H1 (cell line): Measurements from ENCODE around the gene UNC119B. TPM values are rescaled to one million over a fixed set of nuclear protein-coding genes. Genes with fewer than 3 reads are reported as not detected.

Experiments used
- CTCF ChIA-PET: fragments of 300-600 bp; sonication (Branson Sonifier 250); formaldehyde crosslinking; loops from one replicate; lab custom pipeline; 2021; ENCODE audit not compliant: partially characterized antibody; lab: Charles Lee
- POLR2A ChIA-PET: fragments of 300-600 bp; sonication (Branson Sonifier 250); formaldehyde crosslinking; loops from one replicate; lab custom pipeline; 2021; ENCODE audit warnings: inconsistent platforms; ENCODE audit not compliant: partially characterized antibody; lab: Charles Lee
- DNase-seq, 2 experiments: peaks; one replicate each; pipeline versions ENCODE4 v3.0.0 to v3.0.0-alpha.2; 2010 to 2022; ENCODE audit warnings: low spot score in 2 of 2, low read depth in 1 of 2, mixed read lengths in 1 of 2
- FAIRE-seq: peaks from 2 replicates; lab custom pipeline; 2011; peaks lifted over from hg19 to GRCh38; lab: Jason Lieb, UNC
- H2AFZ ChIP-seq: 2 replicates; pipeline ENCODE4 v1.8.1; 2012; ENCODE audit warnings: low read length, inconsistent platforms
- H2AK5ac ChIP-seq: 2 replicates; pipeline ENCODE4 v1.6.1; 2013; ENCODE audit warnings: low read depth, low read length
- H2BK120ac ChIP-seq: replicated peaks from 2 replicates; pipeline ENCODE3; 2013; ENCODE audit warnings: low read depth, low read length, inconsistent platforms
- H2BK12ac ChIP-seq: 2 replicates; pipeline ENCODE4 v1.6.1; 2013; ENCODE audit warnings: low read depth, low read length
- H2BK15ac ChIP-seq: 2 replicates; pipeline ENCODE4 v1.6.1; 2013; ENCODE audit warnings: low read length
- H2BK20ac ChIP-seq: 2 replicates; pipeline ENCODE4 v1.6.1; 2013; ENCODE audit warnings: low read length
- H2BK5ac ChIP-seq: 2 replicates; pipeline ENCODE4 v1.6.1; 2013; ENCODE audit warnings: low read depth, low read length
- H3K14ac ChIP-seq: 2 replicates; pipeline ENCODE4 v1.6.1; 2013; ENCODE audit warnings: inconsistent platforms; ENCODE audit not compliant: insufficient read length
- H3K18ac ChIP-seq: 2 replicates; pipeline ENCODE4 v1.6.1; 2013; ENCODE audit warnings: low read length; ENCODE audit errors: extremely low read depth
- H3K23ac ChIP-seq: 2 replicates; pipeline ENCODE4 v1.6.1; 2013; ENCODE audit warnings: inconsistent platforms; ENCODE audit not compliant: insufficient read length
- H3K23me2 ChIP-seq: 2 replicates; pipeline ENCODE4 v1.6.1; 2013; ENCODE audit warnings: low read depth, low read length
- H3K27ac ChIP-seq: 2 replicates; pipeline ENCODE4 v1.6.1; 2011; ENCODE audit warnings: low read depth, low read length, inconsistent platforms
- H3K27me3 ChIP-seq, 4 experiments: replicated peaks in 1 of 4; 1 replicate in 1 of 4; 2 replicates in 3 of 4; pipeline versions ENCODE4 v1.6.1 to v1.8.1; 2011 to 2013; ENCODE audit warnings: low read length in 3 of 4, mild to moderate bottlenecking in 3 of 4, inconsistent platforms in 2 of 4, mixed read lengths in 2 of 4, moderate library complexity in 1 of 4; ENCODE audit not compliant: control insufficient read depth in 3 of 4, insufficient read depth in 3 of 4; ENCODE audit errors: extremely low read depth in 1 of 4
- H3K36me3 ChIP-seq, 4 experiments: 2 replicates each; pipeline versions ENCODE4 v1.6.1 to v1.8.1; 2011 to 2013; ENCODE audit warnings: mild to moderate bottlenecking in 4 of 4, low read length in 3 of 4, moderate library complexity in 2 of 4, control low read depth in 1 of 4, inconsistent platforms in 1 of 4; ENCODE audit not compliant: insufficient read depth in 4 of 4, control insufficient read depth in 2 of 4
- H3K4ac ChIP-seq: replicated peaks from 2 replicates; pipeline ENCODE3; 2013; ENCODE audit warnings: low read length, low read depth, mixed read lengths, inconsistent platforms; ENCODE audit not compliant: insufficient read length
- H3K4me1 ChIP-seq, 4 experiments: replicated peaks in 1 of 4; 1 replicate in 1 of 4; 2 replicates in 3 of 4; pipeline versions ENCODE4 v1.6.1 to v1.8.1; 2011 to 2013; ENCODE audit warnings: low read length in 3 of 4, inconsistent platforms in 2 of 4, mixed read lengths in 1 of 4; ENCODE audit not compliant: insufficient read depth in 4 of 4, control insufficient read depth in 3 of 4
- H3K4me2 ChIP-seq, 2 experiments: 2 replicates each; pipeline versions ENCODE4 v1.6.1 to v1.8.1; 2011 to 2013; ENCODE audit warnings: low read depth in 2 of 2, low read length in 2 of 2, control low read depth in 1 of 2, inconsistent platforms in 1 of 2, mild to moderate bottlenecking in 1 of 2; ENCODE audit not compliant: insufficient read depth in 1 of 2
- H3K4me3 ChIP-seq, 4 experiments: fragments of 200-600, 300-600 bp in 1 of 4; sonication (generic), shearing (Covaris generic), sonication (Bioruptor Twin) in 1 of 4; 2 replicates each; pipeline versions ENCODE4 v1.5.1 to v1.8.1; 2011 to 2016; ENCODE audit warnings: low read length in 4 of 4, low read depth in 3 of 4, control low read depth in 2 of 4, inconsistent platforms in 2 of 4, mild to moderate bottlenecking in 2 of 4, mixed read lengths in 1 of 4, moderate library complexity in 1 of 4; ENCODE audit not compliant: insufficient read depth in 2 of 4; ENCODE audit errors: extremely low read depth in 1 of 4
- H3K56ac ChIP-seq: replicated peaks from 2 replicates; pipeline ENCODE3; 2013; ENCODE audit warnings: low read depth, mild to moderate bottlenecking, mixed read lengths, low read length, inconsistent platforms; ENCODE audit not compliant: insufficient read length
- H3K79me1 ChIP-seq: 2 replicates; pipeline ENCODE4 v1.6.1; 2013; ENCODE audit warnings: low read depth, low read length, control low read depth
- H3K79me2 ChIP-seq, 2 experiments: 2 replicates each; pipeline versions ENCODE4 v1.6.1 to v1.8.1; 2012 to 2013; ENCODE audit warnings: low read length in 2 of 2, mild to moderate bottlenecking in 2 of 2, inconsistent platforms in 1 of 2; ENCODE audit not compliant: insufficient read depth in 2 of 2, control insufficient read depth in 1 of 2
- H3K9ac ChIP-seq, 4 experiments: replicated peaks in 1 of 4; 1 replicate in 1 of 4; 2 replicates in 3 of 4; pipeline versions ENCODE4 v1.6.1 to v1.8.1; 2011 to 2013; ENCODE audit warnings: low read depth in 3 of 4, low read length in 3 of 4, control low read depth in 2 of 4, mild to moderate bottlenecking in 2 of 4, moderate library complexity in 2 of 4, inconsistent platforms in 1 of 4; ENCODE audit errors: extremely low read depth in 1 of 4
- H3K9me3 ChIP-seq, 2 experiments: 2 replicates each; pipeline versions ENCODE4 v1.6.1 to v1.8.1; 2012 to 2013; ENCODE audit warnings: mild to moderate bottlenecking in 2 of 2, moderate library complexity in 2 of 2, control low read depth in 1 of 2, inconsistent platforms in 1 of 2, low read depth in 1 of 2, low read length in 1 of 2, mixed read lengths in 1 of 2; ENCODE audit not compliant: insufficient read depth in 2 of 2
- H4K20me1 ChIP-seq, 2 experiments: replicated peaks in 1 of 2; 2 replicates each; pipeline versions ENCODE3 to v1.8.1; 2011 to 2013; ENCODE audit warnings: inconsistent platforms in 2 of 2, low read length in 2 of 2, mild to moderate bottlenecking in 1 of 2; ENCODE audit not compliant: insufficient read depth in 2 of 2, control insufficient read depth in 1 of 2
- H4K5ac ChIP-seq: 2 replicates; pipeline ENCODE4 v1.6.1; 2013; ENCODE audit warnings: low read length, low read depth, mixed read lengths, inconsistent platforms; ENCODE audit not compliant: insufficient read length
- H4K8ac ChIP-seq: 2 replicates; pipeline ENCODE4 v1.8.0; 2013; ENCODE audit warnings: mild to moderate bottlenecking, moderate library complexity, low read length, inconsistent platforms; ENCODE audit not compliant: insufficient read depth; ENCODE audit errors: extremely low read depth
- H4K91ac ChIP-seq: replicated peaks from 2 replicates; pipeline ENCODE3; 2013; ENCODE audit warnings: low read length, mixed read lengths, inconsistent platforms; ENCODE audit not compliant: insufficient read length
- BACH1 ChIP-seq: IDR thresholded peaks from 2 replicates; pipeline ENCODE4 v1.6.1; 2012; ENCODE audit warnings: low read length, improper control_type of control experiment
- CBX5 ChIP-seq: fragments of 300-800, 300-1000 bp; sonication (generic); IDR thresholded peaks from 2 replicates; pipeline ENCODE4 v1.7.1; 2016; ENCODE audit warnings: antibody characterized with exemption, low read length, low read depth
- CTBP2 ChIP-seq: IDR thresholded peaks from 2 replicates; pipeline ENCODE4 v1.7.0; 2011; ENCODE audit warnings: borderline replicate concordance, mild to moderate bottlenecking, moderate library complexity, mixed read lengths, low read length; ENCODE audit not compliant: insufficient read depth, insufficient read length
- HDAC2 ChIP-seq, 2 experiments: fragments of 300-600 bp in 1 of 2; sonication (generic) in 1 of 2; IDR thresholded peaks; 2 replicates each; pipeline ENCODE4 v1.6.1; 2011 to 2012; ENCODE audit warnings: low read depth in 2 of 2, low read length in 2 of 2, mild to moderate bottlenecking in 2 of 2, moderate library complexity in 2 of 2, borderline replicate concordance in 1 of 2, inconsistent platforms in 1 of 2
- RAD21 ChIP-seq, 2 experiments: IDR thresholded peaks in 1 of 2; conservative IDR thresholded peaks in 1 of 2; 2 replicates each; pipeline ENCODE4 v1.6.1; 2011; ENCODE audit warnings: low read depth in 2 of 2, low read length in 2 of 2, improper control_type of control experiment in 1 of 2, inconsistent platforms in 1 of 2, mild to moderate bottlenecking in 1 of 2, moderate library complexity in 1 of 2
- WGBS, 2 experiments: shearing (Covaris generic) in 1 of 2; methylation state at CpG; one replicate each; pipeline versions ENCODE4 v1.1.6 to v1.1.7; 2013 to 2015; ENCODE audit warnings: low lambda C conversion rate in 2 of 2, mixed read lengths in 2 of 2, inconsistent platforms in 1 of 2, low coverage in 1 of 2, missing lambda C conversion rate in 1 of 2; ENCODE audit not compliant: insufficient replicate concordance in 2 of 2, insufficient coverage in 1 of 2, insufficient read length in 1 of 2; ENCODE audit errors: extremely low coverage in 1 of 2, missing lambda C conversion rate in 1 of 2; 5-methylcytosine and 5-hydroxymethylcytosine counted together
- polyA plus RNA-seq, 7 experiments: library from polyadenylated mRNA; depleted of rRNA in 3 of 7; stranded (reverse) in 5 of 7; unstranded in 2 of 7; fragments of >200 nt in 5 of 7; fragments of 200-250 nt in 2 of 7; gene quantifications; 1 replicate in 5 of 7; 2 replicates in 1 of 7; 4 replicates in 1 of 7; pipeline versions ENCODE4 v1.2.1 to v1.2.3, GENCODE V29; 2011 to 2013; ENCODE audit warnings: missing spikeins in 2 of 7, mixed read lengths in 2 of 7
- total RNA-seq: library from RNA; stranded (reverse); fragmentation: NEBNext Ultra II Directional; extraction: Animal tissue kit (Norgen Biotek cat#: 25700); gene quantifications from 2 replicates; pipeline ENCODE4 v1.2.1, GENCODE V29; 2021

Gene UNC119B
- total and polyA plus RNA-seq, 2 of the 8 experiments (the other 6 are each of a cell fraction or from before 2014, with no cell fraction given): 40.5 to 50.1 TPM

GRCh38 chr12:120700886-120701285 lies 9.4 kb upstream of the UNC119B start:
- H2BK120ac ChIP-seq: no peak overlapping the region
- peaks cover 3% of the 10 kb centered on the region; the same call in 1 of the 2 replicates for H3K79me1 ChIP-seq
- H3K14ac ChIP-seq: no peak overlapping the region
- H3K23me2 ChIP-seq: no peaks in the 10 kb centered on the region
- H3K23ac ChIP-seq: no peak overlapping the region
- no peak overlapping the region for H3K9ac ChIP-seq
- DNase-seq (no peak), FAIRE-seq (no peak)
- no peak overlapping the region for H4K8ac ChIP-seq
- no peaks in the 10 kb centered on the region for H3K9me3 ChIP-seq
- H3K4ac ChIP-seq: no peak overlapping the region
- 94% methylated on average over 5 of the region's 5 CpGs; no CpG with 5 or more reads in 1 of the 2 experiments for WGBS, 2 experiments
- no peaks in the 10 kb centered on the region for H3K27me3 ChIP-seq
- TF ChIP-seq CBX5 (no peak), BACH1 (no peak), CTBP2 (no peak), RAD21 (IDR thresholded peaks at IDR 0.05 in 1 of 2, conservative IDR thresholded peaks at IDR 0.05 in 1 of 2; ENCODE audit: low read depth in 2 of 2, low read length in 2 of 2) (no peak), HDAC2 (IDR thresholded peaks at IDR 0.05; ENCODE audit: borderline replicate concordance in 1 of 2, low read depth in 2 of 2, low read length in 2 of 2) (no peak)
- H3K4me3 ChIP-seq: no peak overlapping the region
- H3K56ac ChIP-seq: no peak overlapping the region
- H3K18ac ChIP-seq: no peak overlapping the region
- H3K79me2 ChIP-seq: 0 out of 4 replicates have a peak, but pooled peaks cover 0 to 6% of the 10 kb centered on the region in 2 experiments
- H3K4me2 ChIP-seq: no peak overlapping the region
- no peak overlapping the region for H2BK5ac ChIP-seq
- no peak overlapping the region for H4K91ac ChIP-seq
- no peak overlapping the region for H3K27ac ChIP-seq
- no peak overlapping the region for H4K5ac ChIP-seq
- H2BK20ac ChIP-seq: no peak overlapping the region
- no peak overlapping the region for H2AK5ac ChIP-seq
- no peaks in the 10 kb centered on the region for H3K4me1 ChIP-seq
- no peaks in the 10 kb centered on the region for H4K20me1 ChIP-seq
- no peak overlapping the region for H2BK15ac ChIP-seq
- no peak overlapping the region for H2AFZ ChIP-seq
- no peak overlapping the region for H2BK12ac ChIP-seq
- POLR2A ChIA-PET: interaction anchor here (0.5 to 6.6 kb wide), 4 partner anchors 9 to 81 kb away, joined by 3 to 42 read pairs (median 16); partner anchors contain the start of gene UNC119B
- H3K36me3 ChIP-seq: peaks cover 26 to 73% (median 46%) of the 10 kb centered on the region in 4 experiments
- CTCF ChIA-PET: interaction anchor here (0.6 to 2.3 kb wide), 5 partner anchors 14 to 233 kb away, joined by 3 to 8 read pairs (median 3); no protein-coding TSS in a partner anchor
